ENCODE data around the gene RPP25. TPM values are rescaled to one million over a fixed set of nuclear protein-coding genes. Genes with fewer than 3 reads are reported as not detected.

The RPP25 gene
- total RNA-seq, 1 experiment from 2014 or later, result 31.3 TPM

DNA sequence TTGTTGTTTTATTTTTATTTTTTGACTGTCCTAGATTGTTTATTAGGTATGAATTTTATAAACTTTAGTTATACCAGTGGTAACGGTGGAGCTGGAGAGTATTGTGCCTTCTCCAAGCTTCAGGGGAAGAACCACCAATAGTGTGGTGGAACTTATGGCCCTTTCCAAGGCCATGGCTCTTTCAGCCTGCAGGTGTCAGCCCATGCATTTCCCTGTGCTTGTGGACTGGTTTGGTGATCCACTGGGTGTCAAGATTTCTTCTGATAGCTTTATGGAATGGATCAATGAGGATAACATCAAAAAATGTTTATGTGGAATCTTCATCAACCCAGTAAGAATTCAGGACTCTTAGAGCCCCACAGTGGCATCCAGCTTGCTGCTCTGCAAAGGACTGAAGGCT, 19.6 kb upstream of the RPP25 start:
- ChIA-PET POLR2A (no interaction called here), CTCF (interaction anchor here (0.8 to 1.3 kb wide), 3 partner anchors 10 to 26 kb away, joined by 3 to 4 read pairs (median 4); no protein-coding TSS in a partner anchor)
- Mint-ChIP-seq H3K27me3 (ENCODE audit: low read depth) (no peaks in the 10 kb centered on the region; the same call in 1 of the 2 replicates), H3K9me3 (no peaks in the 10 kb centered on the region), H3K4me3 (no peak overlapping the region), H3K4me1 (no peaks in the 10 kb centered on the region), H3K36me3 (no peaks in the 10 kb centered on the region), H3K27ac (no peak overlapping the region)
- ATAC-seq, result no peak
- DNase-seq (ENCODE audit: low spot score), result no peak
- TF ChIP-seq PRDM15 (CRISPR knock-in tag; IDR thresholded peaks at IDR 0.05) (no peak), FOXK1 (CRISPR knock-in tag; IDR thresholded peaks at IDR 0.05) (no peak), E2F4 (CRISPR knock-in tag; IDR thresholded peaks at IDR 0.05; ENCODE audit: borderline replicate concordance, low read depth) (no peak), GTF2I (CRISPR knock-in tag; conservative IDR thresholded peaks at IDR 0.05) (no peak), USF1 (CRISPR knock-in tag; IDR thresholded peaks at IDR 0.05) (no peak), ERG (CRISPR knock-in tag; IDR thresholded peaks at IDR 0.05) (no peak), EMX1 (CRISPR knock-in tag; IDR thresholded peaks at IDR 0.05) (no peak), ZNF671 (CRISPR knock-in tag; IDR thresholded peaks at IDR 0.05) (no peak), GABPB1 (CRISPR knock-in tag; IDR thresholded peaks at IDR 0.05) (no peak), SMAD4 (CRISPR knock-in tag; IDR thresholded peaks at IDR 0.05) (no peak), TP53 (CRISPR knock-in tag; IDR thresholded peaks at IDR 0.05) (no peak)
- TF ChIP-seq, protein P1, sequence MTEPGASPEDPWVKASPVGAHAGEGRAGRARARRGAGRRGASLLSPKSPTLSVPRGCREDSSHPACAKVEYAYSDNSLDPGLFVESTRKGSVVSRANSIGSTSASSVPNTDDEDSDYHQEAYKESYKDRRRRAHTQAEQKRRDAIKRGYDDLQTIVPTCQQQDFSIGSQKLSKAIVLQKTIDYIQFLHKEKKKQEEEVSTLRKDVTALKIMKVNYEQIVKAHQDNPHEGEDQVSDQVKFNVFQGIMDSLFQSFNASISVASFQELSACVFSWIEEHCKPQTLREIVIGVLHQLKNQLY (CRISPR knock-in tag; IDR thresholded peaks at IDR 0.05), result no peak
- TF ChIP-seq, protein P2, sequence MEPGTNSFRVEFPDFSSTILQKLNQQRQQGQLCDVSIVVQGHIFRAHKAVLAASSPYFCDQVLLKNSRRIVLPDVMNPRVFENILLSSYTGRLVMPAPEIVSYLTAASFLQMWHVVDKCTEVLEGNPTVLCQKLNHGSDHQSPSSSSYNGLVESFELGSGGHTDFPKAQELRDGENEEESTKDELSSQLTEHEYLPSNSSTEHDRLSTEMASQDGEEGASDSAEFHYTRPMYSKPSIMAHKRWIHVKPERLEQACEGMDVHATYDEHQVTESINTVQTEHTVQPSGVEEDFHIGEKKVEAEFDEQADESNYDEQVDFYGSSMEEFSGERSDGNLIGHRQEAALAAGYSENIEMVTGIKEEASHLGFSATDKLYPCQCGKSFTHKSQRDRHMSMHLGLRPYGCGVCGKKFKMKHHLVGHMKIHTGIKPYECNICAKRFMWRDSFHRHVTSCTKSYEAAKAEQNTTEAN (CRISPR knock-in tag; IDR thresholded peaks at IDR 0.05), result no peak

GRCh38 chr15:74967670-74968069, 11.1 kb upstream of the RPP25 start:
- ATAC-seq (no peak), DNase-seq (ENCODE audit: low spot score) (no peak)
- CTCF ChIA-PET, result interaction anchor here (0.6 to 1.6 kb wide), 2 partner anchors 10 to 66 kb away, joined by 3 to 4 read pairs; no protein-coding TSS in a partner anchor
- no peaks in the 10 kb centered on the region for H3K9me3 Mint-ChIP-seq
- peaks cover 12% of the 10 kb centered on the region for H3K4me1 Mint-ChIP-seq
- H3K27ac Mint-ChIP-seq, result no peak overlapping the region
- no peaks in the 10 kb centered on the region for H3K36me3 Mint-ChIP-seq
- H3K4me3 Mint-ChIP-seq, result no peak overlapping the region
- POLR2A ChIA-PET, result no interaction called here
- peaks cover 2% of the 10 kb centered on the region; the same call in 1 of the 2 replicates for H3K27me3 Mint-ChIP-seq (ENCODE audit: low read depth)
- TF ChIP-seq, protein P3, sequence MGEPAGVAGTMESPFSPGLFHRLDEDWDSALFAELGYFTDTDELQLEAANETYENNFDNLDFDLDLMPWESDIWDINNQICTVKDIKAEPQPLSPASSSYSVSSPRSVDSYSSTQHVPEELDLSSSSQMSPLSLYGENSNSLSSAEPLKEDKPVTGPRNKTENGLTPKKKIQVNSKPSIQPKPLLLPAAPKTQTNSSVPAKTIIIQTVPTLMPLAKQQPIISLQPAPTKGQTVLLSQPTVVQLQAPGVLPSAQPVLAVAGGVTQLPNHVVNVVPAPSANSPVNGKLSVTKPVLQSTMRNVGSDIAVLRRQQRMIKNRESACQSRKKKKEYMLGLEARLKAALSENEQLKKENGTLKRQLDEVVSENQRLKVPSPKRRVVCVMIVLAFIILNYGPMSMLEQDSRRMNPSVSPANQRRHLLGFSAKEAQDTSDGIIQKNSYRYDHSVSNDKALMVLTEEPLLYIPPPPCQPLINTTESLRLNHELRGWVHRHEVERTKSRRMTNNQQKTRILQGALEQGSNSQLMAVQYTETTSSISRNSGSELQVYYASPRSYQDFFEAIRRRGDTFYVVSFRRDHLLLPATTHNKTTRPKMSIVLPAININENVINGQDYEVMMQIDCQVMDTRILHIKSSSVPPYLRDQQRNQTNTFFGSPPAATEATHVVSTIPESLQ (CRISPR knock-in tag; IDR thresholded peaks at IDR 0.05), result no peak
- TF ChIP-seq IRF1 (CRISPR knock-in tag; IDR thresholded peaks at IDR 0.05) (no peak), SP1 (CRISPR knock-in tag; conservative IDR thresholded peaks at IDR 0.05) (no peak), GABPB1 (CRISPR knock-in tag; IDR thresholded peaks at IDR 0.05) (no peak), ZNF219 (CRISPR knock-in tag; IDR thresholded peaks at IDR 0.05; ENCODE audit: borderline replicate concordance) (no peak), ZNF396 (CRISPR knock-in tag; IDR thresholded peaks at IDR 0.05; ENCODE audit: borderline replicate concordance) (no peak), SOX15 (CRISPR knock-in tag; IDR thresholded peaks at IDR 0.05) (no peak), NR3C1 (CRISPR knock-in tag; conservative IDR thresholded peaks at IDR 0.05; ENCODE audit: low read depth) (no peak)
- TF ChIP-seq, protein P4, sequence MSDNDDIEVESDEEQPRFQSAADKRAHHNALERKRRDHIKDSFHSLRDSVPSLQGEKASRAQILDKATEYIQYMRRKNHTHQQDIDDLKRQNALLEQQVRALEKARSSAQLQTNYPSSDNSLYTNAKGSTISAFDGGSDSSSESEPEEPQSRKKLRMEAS (CRISPR knock-in tag; IDR thresholded peaks at IDR 0.05), result no peak
- TF ChIP-seq, protein P5, sequence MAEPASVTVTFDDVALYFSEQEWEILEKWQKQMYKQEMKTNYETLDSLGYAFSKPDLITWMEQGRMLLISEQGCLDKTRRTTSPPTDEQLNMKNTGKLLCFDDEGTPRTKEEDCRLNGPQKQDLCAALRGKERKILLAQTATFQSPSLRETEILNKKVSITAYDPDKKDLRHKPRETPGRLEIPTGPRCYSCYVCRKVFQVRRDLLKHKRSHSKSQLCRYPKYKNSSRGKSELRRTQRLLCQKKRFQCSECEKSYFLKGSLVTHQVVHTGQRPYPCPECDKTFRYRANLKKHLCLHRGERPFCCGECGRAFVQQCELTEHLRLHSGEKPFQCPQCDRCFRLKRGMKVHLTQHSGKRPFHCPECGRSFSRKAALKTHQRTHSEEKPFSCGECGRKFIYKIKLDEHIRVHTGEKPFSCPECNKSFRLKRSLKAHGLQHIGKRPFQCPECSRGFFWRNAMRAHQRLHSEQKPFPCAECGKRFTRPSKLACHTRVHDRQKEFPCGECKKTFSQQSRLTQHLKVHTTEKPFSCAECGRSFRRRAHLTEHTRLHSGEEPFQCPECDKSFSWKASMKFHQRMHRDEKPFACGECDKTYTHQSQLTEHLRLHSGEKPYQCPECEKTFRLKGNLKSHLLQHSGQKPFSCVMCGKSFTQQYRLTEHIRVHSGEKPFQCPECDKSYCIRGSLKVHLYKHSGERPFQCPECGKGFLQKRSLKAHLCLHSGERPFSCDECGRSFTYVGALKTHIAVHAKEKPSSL (CRISPR knock-in tag; conservative IDR thresholded peaks at IDR 0.05), result no peak

All from WTC11 (cell line).